HG03342 (cell line): ENCODE results near the gene FAM53A.
"Not testable (repeated sequence)": the region's sequence is repeated elsewhere in the genome, so short reads cannot be mapped to it uniquely, and the experiment has no call there.

Experiments used
- ATAC-seq: cut with Tn5 transposase; IDR thresholded peaks from one replicate; pipeline ENCODE4 v1.9.1; 2021; ENCODE audit warnings: mild to moderate bottlenecking, moderate library complexity; ENCODE audit not compliant: unreplicated experiment

Gene FAM53A

GRCh38 chr4:1641671-1642070 is 42.4 kb downstream of the FAM53A start:
- ATAC-seq = no peak

GRCh38 chr4:1640716-1641503 is 43.2 kb downstream of the FAM53A start:
- ATAC-seq = not testable (repeated sequence)

- ATAC-seq = no peak
These were observed 43.9 kb downstream of the FAM53A start for GRCh38 chr4:1640190-1640589.

GRCh38 chr4:1639299-1639868 is 44.7 kb downstream of the FAM53A start:
- ATAC-seq = no peak

DNA sequence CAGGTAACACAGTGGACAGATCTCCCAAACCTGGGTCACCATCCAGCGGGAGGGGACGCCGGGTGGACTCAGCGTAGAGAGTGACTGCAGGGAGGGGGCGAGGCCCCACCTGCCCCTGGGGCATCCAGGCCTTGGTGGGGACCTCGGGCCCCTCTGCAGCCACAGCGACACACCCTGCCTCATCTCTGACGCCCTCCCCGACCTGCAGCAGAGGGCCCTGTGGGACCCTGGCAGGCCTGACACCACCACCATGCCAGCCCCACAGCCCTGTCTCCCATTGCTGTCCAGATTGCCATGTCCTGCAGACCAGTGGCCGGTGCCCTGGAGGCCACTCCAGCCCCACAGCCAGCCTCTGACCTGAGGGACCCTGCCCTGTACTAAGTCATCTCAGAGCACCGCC is 45.2 kb downstream of the FAM53A start:
- no peak for ATAC-seq

DNA sequence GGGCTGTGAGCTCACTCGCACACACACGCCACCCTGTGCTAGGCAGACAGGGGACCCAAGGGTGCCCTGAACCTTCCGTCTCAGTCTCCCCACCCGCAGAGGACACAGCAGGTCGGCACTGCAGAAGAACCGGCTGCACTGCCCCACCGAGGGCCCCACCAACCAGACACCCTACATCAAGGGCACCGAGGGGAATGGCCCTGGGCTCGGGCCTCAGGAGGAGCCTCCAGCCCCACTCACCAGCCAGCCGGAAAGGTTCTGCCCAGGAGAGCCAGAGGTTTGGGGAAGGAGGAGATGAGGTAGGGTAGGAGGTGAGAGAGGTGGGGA is 45.9 kb downstream of the FAM53A start:
- ATAC-seq = no peak

DNA sequence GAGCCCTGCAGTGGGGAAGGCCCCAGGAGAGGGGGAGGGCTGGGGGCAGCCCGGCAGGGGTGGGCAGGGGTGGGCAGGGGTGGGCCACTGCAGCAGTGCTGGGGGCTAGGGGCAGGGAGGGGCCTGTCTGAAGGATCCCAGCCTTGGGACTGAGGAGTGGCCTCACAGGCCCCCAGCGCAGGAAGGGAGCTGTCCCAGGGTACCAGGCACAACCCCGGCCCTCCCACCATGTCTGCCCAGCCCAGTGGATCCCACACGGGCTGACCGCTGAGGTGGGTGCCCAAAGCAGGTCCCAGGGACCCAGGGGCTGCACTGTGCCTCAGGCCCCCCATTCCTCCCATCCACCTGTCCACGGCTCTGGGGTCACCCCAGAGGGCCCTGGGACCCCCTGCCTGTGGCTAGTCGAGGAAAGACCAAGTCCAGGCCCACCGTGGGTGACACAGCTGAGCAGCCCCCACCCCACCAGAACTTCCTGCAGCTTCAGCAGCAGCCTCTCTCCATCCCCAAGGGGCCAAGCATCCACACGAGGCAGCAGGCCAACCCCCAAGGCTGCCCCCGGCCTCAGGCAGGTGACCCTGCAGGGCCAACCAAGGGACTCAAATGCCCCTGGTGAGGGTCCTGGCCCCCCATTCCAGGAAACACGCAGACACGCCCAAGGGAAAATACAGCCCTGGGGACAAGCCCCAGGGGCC is 46.4 kb downstream of the FAM53A start:
- no peak for ATAC-seq

GRCh38 chr4:1636490-1637211 is 47.5 kb downstream of the FAM53A start:
- no peak for ATAC-seq

- no peak for ATAC-seq
These were observed 48.6 kb downstream of the FAM53A start for GRCh38 chr4:1635464-1635863.

GRCh38 chr4:1633993-1634392 is 50.1 kb downstream of the FAM53A start:
- ATAC-seq = no peak

DNA sequence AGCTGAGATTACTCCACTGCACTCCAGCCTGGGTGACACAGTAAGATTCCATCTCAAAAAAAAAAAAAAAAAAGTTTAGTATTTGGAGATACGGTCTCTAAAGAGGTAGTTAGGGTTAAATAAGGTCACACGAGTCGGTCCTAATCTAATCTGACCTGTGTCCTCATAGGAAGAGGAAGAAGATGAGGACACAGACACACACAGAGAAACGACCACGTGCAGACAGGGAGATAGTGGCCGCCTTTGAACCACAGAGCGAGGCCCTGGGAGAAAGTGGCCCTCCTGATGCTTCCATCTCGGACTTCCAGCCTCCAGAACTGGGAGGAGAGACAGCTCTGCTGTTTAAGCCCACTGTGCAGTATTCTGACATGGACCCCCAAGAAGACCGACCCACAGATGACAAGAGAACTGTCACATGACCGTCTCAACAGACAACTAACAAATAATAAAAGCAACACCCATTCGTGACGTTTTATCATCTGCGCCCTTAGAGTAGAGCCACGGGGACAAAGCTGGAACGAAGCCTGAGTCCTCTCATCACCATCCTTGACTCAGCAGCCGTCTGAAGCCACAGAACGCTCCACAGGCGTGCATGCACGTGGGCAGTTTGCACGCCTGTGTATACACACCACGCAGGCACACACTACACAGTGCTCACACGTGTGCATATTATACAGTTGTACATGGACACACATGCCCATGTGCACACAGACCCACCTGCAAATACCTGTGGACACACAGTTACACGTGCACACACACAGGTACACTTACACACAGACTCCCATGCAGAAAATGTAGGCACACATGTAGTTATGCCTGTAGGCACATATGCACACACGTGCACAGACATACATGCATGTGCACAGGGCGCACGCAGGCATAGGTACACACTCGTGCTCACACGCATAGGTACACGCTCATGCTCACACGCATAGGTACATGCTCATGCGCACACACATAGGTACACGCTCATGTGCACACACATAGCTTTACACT is 51.7 kb downstream of the FAM53A start:
- ATAC-seq = no peak

GRCh38 chr4:1631136-1631535 is 53.0 kb downstream of the FAM53A start:
- ATAC-seq = no peak

- ATAC-seq = no peak
These were observed 53.8 kb downstream of the FAM53A start for GRCh38 chr4:1630266-1630665.

DNA sequence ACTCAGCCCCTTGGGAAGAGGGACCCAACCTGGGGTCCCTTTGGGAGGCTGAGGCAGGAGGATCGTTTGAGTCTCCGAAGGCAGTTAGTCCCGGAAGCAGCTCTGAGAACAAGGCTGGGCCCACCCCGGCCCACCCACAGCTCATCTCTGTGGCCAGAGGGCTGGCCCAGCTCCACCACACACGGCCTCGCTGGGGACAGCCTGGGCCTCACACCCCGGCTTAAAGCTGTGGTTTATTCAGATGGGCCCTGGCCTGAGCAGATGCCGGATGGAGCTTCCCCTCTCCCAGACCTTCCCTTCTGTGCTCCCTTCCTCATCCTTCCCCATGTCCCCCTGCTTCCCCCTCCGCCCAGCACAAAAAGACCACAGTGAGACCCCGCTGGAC is 54.4 kb downstream of the FAM53A start:
- ATAC-seq = no peak

DNA sequence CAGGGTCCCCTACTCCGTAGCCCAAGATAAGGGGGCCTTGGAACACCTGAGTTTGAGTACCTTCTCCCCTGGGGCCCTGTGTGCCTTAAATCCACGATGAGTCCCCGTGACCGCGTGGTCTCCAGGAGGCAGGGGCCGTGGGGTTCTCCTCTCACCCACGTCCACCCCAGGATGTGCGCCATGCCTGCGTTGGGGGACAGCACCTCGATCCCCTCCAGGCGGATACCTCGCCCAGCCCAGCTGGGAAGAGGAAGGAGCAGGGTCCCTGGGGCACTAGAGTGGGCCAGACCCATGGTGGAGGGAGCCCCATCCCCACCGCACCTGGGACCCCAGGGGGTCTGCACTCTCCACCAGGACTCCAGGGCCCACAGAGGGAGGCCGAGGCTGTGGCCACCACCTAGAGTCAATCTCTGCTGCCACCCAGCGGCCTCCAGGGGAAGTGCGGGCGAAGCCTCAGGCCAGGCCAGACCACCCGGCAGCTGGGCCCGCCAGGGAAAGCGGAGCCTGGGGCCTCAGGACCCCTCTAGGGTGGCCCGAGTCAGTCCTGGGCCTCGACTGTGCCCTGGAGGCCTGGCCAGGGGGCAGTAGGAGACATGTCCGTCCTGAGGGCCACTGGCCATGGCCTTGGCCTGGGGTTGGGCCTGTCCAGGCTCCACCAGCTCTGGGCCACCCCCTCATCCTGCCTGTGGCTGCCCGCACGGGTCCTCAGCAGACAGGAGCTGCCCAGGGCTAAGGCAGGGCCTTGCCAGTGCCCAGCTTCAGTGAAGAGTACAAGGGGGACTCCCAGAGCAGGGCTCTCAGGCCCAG is 55.0 kb downstream of the FAM53A start:
- no peak for ATAC-seq

DNA sequence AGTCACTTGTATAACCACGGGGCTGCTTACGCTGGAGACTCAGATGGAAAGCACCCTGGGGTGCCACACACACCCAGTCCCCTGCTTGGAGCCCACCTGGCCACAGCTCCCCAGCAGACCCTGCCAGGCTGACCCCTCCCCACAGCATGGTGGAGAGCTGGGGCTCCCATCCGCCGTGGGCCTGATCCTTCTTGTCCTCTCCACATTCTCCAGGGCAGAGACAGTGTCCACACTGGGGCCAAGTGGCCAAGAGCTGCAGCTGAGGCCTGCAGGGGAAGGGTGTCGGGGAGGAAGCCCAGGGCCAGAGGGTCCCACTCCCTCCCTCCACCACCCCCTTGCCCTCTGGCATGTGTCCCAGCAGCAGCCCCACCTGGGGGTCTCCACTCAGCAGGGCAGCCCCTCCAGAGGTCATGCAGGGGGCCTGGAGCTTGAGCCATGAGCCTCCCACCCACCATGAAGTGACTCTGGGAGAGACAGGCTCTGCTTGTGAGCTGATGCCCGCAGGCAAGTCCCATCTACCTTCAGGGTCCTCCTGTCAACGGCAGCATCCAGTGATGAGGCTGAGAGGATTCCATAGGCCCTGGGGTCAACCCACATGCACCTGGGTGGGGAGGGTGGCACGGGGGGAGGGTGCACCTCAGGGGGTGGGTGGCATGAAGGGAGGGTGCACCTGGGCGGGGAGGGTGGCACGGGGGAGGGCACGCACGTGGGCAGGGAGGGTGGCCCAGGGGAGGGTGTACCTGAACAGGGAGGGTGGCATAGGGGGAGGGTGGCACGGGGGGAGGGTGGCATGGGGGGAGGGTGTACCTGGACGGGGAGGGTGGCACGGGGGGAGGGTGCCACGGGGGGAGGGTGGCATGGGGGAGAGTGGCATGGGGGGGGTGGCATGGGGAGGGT is 56.4 kb downstream of the FAM53A start:
- no peak for ATAC-seq

DNA sequence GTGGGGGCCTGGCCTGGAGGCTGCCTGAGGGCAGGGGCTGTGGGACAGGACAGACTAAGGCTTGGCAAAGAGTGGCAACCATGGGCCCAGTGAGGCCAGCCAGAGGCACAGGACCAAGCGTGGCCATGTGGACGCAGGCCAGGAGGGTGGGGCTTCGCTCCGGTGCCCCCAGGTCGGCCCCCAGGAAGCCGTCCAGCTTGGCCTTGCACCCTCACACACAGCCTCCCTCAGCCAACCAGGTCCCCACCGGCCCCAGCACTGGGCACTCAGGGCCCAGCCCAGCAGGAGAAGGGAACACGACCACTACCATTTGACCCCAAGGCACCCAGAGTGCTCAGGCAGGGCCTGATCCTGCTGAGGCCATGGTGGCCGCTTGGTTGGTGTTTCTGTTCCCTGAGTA is 57.2 kb downstream of the FAM53A start:
- no peak for ATAC-seq

GRCh38 chr4:1626151-1626550 is 58.0 kb downstream of the FAM53A start:
- no peak for ATAC-seq
